ENCODE data around the gene OR9Q1.

DNA sequence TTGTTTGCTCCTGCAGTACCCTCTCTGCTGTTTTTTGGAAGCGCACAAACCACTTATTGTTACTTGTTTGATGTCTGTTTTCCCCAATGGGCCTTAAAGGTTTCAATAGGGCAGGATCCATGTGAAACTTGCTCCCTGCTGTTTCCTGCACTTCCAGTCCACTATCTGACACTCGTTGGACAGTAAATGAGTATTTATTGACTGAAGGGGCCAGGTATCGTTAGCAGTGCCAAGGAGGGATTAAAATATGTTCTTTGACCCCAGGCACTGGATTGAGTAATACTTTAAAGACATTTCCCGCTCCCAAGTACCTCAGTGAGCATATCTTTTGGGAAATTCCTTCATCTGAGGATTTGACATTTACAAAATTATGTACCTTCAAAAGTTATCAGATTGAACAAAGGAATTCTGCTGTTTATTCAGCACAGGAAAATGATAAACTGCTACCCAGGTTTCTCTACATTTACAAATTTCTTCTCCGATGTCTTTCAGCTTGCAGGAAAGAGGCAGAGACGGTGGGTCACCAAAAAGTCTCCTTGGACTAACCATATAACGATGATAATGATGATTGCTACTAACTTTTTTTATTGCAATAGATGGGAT, 141.9 kb downstream of the OR9Q1 start:
- TF ChIP-seq, protein P1, sequence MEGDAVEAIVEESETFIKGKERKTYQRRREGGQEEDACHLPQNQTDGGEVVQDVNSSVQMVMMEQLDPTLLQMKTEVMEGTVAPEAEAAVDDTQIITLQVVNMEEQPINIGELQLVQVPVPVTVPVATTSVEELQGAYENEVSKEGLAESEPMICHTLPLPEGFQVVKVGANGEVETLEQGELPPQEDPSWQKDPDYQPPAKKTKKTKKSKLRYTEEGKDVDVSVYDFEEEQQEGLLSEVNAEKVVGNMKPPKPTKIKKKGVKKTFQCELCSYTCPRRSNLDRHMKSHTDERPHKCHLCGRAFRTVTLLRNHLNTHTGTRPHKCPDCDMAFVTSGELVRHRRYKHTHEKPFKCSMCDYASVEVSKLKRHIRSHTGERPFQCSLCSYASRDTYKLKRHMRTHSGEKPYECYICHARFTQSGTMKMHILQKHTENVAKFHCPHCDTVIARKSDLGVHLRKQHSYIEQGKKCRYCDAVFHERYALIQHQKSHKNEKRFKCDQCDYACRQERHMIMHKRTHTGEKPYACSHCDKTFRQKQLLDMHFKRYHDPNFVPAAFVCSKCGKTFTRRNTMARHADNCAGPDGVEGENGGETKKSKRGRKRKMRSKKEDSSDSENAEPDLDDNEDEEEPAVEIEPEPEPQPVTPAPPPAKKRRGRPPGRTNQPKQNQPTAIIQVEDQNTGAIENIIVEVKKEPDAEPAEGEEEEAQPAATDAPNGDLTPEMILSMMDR (conservative IDR thresholded peaks at IDR 0.05; ENCODE audit: low read length), result no peak
- TF ChIP-seq EZH2phosphoT487 (IDR thresholded peaks at IDR 0.05; ENCODE audit: borderline replicate concordance), result no peak

Measured in Loucy (cell line).